HG03575 (cell line): ENCODE results near the gene CEBPG.

ENCODE experiments used
- ATAC-seq: cut with Tn5 transposase; IDR thresholded peaks from one replicate; pipeline ENCODE4 v1.9.1; 2021; ENCODE audit not compliant: unreplicated experiment, insufficient number of reproducible peaks, low FRiP score; ENCODE audit errors: extremely low read depth

Gene CEBPG

GRCh38 chr19:33377586-33378475 is 4.3 kb downstream of the CEBPG start:
- no peak for ATAC-seq

GRCh38 chr19:33379151-33379829 is 5.8 kb downstream of the CEBPG start:
- ATAC-seq: no peak

- ATAC-seq: no peak
Observed at GRCh38 chr19:33381101-33381500, 7.6 kb downstream of the CEBPG start.

GRCh38 chr19:33382006-33382405 is 8.5 kb downstream of the CEBPG start:
- ATAC-seq: no peak

GRCh38 chr19:33382982-33383381 is 9.5 kb downstream of the CEBPG start:
- ATAC-seq: no peak

- no peak for ATAC-seq
Observed at GRCh38 chr19:33383720-33384292, 10.3 kb downstream of the CEBPG start.

- ATAC-seq: no peak
Observed at GRCh38 chr19:33384983-33385382, 11.5 kb downstream of the CEBPG start.

GRCh38 chr19:33385956-33386355 is 12.4 kb downstream of the CEBPG start:
- ATAC-seq: no peak

- ATAC-seq: no peak
Observed at GRCh38 chr19:33386361-33386858, 12.9 kb downstream of the CEBPG start.

GRCh38 chr19:33387351-33388230 is 14.1 kb downstream of the CEBPG start:
- no peak for ATAC-seq

- no peak for ATAC-seq
Observed at GRCh38 chr19:33388231-33388724, 14.8 kb downstream of the CEBPG start.

GRCh38 chr19:33388725-33389420 is 15.4 kb downstream of the CEBPG start:
- no peak for ATAC-seq

GRCh38 chr19:33389421-33390100 is 16.1 kb downstream of the CEBPG start:
- no peak for ATAC-seq

- ATAC-seq: no peak
Observed at GRCh38 chr19:33390101-33390907, 16.8 kb downstream of the CEBPG start.

GRCh38 chr19:33390908-33391630 is 17.6 kb downstream of the CEBPG start:
- no peak for ATAC-seq

- ATAC-seq: no peak
Observed at GRCh38 chr19:33391631-33392249, 18.2 kb downstream of the CEBPG start.
